ENCODE data around the gene DCLK2.

Gene DCLK2

DNA sequence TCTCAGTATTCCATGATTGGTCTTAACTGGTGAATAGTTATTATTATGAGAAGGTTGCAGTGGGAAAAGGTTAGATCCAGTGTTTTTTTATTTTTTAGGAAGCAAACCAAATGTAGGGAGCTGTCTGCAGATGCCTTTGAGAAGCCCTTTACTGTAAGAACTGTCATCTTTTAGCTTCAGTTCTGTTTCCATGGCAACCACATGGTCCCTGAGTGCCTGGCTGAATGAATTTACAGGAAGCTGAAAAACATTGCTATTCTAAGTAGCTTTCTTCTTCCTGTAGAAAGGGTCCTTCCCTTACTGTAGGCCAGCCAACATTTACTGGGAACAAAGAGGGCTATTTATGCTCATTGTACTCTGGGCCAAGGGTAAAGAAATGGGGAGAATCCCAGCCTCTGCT lies 103.3 kb downstream of the DCLK2 start:
- CTCF ChIA-PET = no interaction called here
- Histone ChIP-seq H3K27ac (ENCODE audit: extremely low read depth, low read depth, low read length) (no peak overlapping the region), H3K9me3 (ENCODE audit: control insufficient read depth, insufficient read depth, low read depth, low read length) (no peaks in the 10 kb centered on the region), H3K36me3 (ENCODE audit: control insufficient read depth in 2 of 2, insufficient read depth in 1 of 2, low read length in 2 of 2) (no peaks in the 10 kb centered on the region), H3K4me3 (ENCODE audit: low read depth, low read length) (no peak overlapping the region), H3K4me1 (ENCODE audit: control insufficient read depth, insufficient read depth, low read length) (no peaks in the 10 kb centered on the region)
- TF ChIP-seq, protein P1, sequence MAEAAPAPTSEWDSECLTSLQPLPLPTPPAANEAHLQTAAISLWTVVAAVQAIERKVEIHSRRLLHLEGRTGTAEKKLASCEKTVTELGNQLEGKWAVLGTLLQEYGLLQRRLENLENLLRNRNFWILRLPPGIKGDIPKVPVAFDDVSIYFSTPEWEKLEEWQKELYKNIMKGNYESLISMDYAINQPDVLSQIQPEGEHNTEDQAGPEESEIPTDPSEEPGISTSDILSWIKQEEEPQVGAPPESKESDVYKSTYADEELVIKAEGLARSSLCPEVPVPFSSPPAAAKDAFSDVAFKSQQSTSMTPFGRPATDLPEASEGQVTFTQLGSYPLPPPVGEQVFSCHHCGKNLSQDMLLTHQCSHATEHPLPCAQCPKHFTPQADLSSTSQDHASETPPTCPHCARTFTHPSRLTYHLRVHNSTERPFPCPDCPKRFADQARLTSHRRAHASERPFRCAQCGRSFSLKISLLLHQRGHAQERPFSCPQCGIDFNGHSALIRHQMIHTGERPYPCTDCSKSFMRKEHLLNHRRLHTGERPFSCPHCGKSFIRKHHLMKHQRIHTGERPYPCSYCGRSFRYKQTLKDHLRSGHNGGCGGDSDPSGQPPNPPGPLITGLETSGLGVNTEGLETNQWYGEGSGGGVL (tag by site-specific recombination; IDR thresholded peaks at IDR 0.05) = no peak
- no peak for TF ChIP-seq ZNF558 (tag by site-specific recombination; IDR thresholded peaks at IDR 0.05)
- TF ChIP-seq ZNF23 (tag by site-specific recombination; IDR thresholded peaks at IDR 0.05; ENCODE audit: borderline replicate concordance) = no peak
- TF ChIP-seq ZBTB7A (tag by site-specific recombination; IDR thresholded peaks at IDR 0.05; ENCODE audit: low read depth) = no peak
- TF ChIP-seq ZNF776 (tag by site-specific recombination; IDR thresholded peaks at IDR 0.05; ENCODE audit: borderline replicate concordance) = no peak
- no peak for TF ChIP-seq ZNF473 (tag by site-specific recombination; IDR thresholded peaks at IDR 0.05)
- TF ChIP-seq, protein P2, sequence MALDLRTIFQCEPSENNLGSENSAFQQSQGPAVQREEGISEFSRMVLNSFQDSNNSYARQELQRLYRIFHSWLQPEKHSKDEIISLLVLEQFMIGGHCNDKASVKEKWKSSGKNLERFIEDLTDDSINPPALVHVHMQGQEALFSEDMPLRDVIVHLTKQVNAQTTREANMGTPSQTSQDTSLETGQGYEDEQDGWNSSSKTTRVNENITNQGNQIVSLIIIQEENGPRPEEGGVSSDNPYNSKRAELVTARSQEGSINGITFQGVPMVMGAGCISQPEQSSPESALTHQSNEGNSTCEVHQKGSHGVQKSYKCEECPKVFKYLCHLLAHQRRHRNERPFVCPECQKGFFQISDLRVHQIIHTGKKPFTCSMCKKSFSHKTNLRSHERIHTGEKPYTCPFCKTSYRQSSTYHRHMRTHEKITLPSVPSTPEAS (tag by site-specific recombination; IDR thresholded peaks at IDR 0.05) = no peak
- TF ChIP-seq ZNF600 (tag by site-specific recombination; IDR thresholded peaks at IDR 0.05) = no peak
- no peak for TF ChIP-seq SETDB1 (IDR thresholded peaks at IDR 0.05; ENCODE audit: insufficient read length, low read length)
- TF ChIP-seq ZNF155 (tag by site-specific recombination; IDR thresholded peaks at IDR 0.05) = no peak
- POLR2A ChIA-PET = no interaction called here

GRCh38 chr4:150182794-150183193 lies 104.5 kb downstream of the DCLK2 start:
- no peaks in the 10 kb centered on the region for H3K4me1 ChIP-seq (ENCODE audit: control insufficient read depth, insufficient read depth, low read length)
- POLR2A ChIA-PET = no interaction called here
- CTCF ChIA-PET = no interaction called here
- TF ChIP-seq ZNF274 (IDR thresholded peaks at IDR 0.05; ENCODE audit: low read length) (no peak), ZNF274 (tag by site-specific recombination; IDR thresholded peaks at IDR 0.05; ENCODE audit: borderline replicate concordance) (no peak), ZNF391 (tag by site-specific recombination; IDR thresholded peaks at IDR 0.05; ENCODE audit: borderline replicate concordance, low read depth) (no peak), RBAK (tag by site-specific recombination; IDR thresholded peaks at IDR 0.05) (no peak), GLI4 (tag by site-specific recombination; IDR thresholded peaks at IDR 0.05) (no peak), PRDM1 (tag by site-specific recombination; IDR thresholded peaks at IDR 0.05) (no peak), ZBTB20 (tag by site-specific recombination; IDR thresholded peaks at IDR 0.05) (no peak), ZNF169 (tag by site-specific recombination; IDR thresholded peaks at IDR 0.05) (no peak), ZFP41 (tag by site-specific recombination; IDR thresholded peaks at IDR 0.05; ENCODE audit: borderline replicate concordance) (no peak), ZNF610 (tag by site-specific recombination; IDR thresholded peaks at IDR 0.05; ENCODE audit: borderline replicate concordance) (no peak), ZNF629 (tag by site-specific recombination; IDR thresholded peaks at IDR 0.05) (no peak), ZNF37A (tag by site-specific recombination; IDR thresholded peaks at IDR 0.05) (no peak)
- TF ChIP-seq, protein P3, sequence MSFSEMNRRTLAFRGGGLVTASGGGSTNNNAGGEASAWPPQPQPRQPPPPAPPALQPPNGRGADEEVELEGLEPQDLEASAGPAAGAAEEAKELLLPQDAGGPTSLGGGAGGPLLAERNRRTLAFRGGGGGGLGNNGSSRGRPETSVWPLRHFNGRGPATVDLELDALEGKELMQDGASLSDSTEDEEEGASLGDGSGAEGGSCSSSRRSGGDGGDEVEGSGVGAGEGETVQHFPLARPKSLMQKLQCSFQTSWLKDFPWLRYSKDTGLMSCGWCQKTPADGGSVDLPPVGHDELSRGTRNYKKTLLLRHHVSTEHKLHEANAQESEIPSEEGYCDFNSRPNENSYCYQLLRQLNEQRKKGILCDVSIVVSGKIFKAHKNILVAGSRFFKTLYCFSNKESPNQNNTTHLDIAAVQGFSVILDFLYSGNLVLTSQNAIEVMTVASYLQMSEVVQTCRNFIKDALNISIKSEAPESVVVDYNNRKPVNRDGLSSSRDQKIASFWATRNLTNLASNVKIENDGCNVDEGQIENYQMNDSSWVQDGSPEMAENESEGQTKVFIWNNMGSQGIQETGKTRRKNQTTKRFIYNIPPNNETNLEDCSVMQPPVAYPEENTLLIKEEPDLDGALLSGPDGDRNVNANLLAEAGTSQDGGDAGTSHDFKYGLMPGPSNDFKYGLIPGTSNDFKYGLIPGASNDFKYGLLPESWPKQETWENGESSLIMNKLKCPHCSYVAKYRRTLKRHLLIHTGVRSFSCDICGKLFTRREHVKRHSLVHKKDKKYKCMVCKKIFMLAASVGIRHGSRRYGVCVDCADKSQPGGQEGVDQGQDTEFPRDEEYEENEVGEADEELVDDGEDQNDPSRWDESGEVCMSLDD (tag by site-specific recombination; IDR thresholded peaks at IDR 0.05) = no peak
- TF ChIP-seq, protein P4, sequence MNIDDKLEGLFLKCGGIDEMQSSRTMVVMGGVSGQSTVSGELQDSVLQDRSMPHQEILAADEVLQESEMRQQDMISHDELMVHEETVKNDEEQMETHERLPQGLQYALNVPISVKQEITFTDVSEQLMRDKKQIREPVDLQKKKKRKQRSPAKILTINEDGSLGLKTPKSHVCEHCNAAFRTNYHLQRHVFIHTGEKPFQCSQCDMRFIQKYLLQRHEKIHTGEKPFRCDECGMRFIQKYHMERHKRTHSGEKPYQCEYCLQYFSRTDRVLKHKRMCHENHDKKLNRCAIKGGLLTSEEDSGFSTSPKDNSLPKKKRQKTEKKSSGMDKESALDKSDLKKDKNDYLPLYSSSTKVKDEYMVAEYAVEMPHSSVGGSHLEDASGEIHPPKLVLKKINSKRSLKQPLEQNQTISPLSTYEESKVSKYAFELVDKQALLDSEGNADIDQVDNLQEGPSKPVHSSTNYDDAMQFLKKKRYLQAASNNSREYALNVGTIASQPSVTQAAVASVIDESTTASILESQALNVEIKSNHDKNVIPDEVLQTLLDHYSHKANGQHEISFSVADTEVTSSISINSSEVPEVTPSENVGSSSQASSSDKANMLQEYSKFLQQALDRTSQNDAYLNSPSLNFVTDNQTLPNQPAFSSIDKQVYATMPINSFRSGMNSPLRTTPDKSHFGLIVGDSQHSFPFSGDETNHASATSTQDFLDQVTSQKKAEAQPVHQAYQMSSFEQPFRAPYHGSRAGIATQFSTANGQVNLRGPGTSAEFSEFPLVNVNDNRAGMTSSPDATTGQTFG (tag by site-specific recombination; IDR thresholded peaks at IDR 0.05; ENCODE audit: borderline replicate concordance) = no peak
- TF ChIP-seq, protein P5, sequence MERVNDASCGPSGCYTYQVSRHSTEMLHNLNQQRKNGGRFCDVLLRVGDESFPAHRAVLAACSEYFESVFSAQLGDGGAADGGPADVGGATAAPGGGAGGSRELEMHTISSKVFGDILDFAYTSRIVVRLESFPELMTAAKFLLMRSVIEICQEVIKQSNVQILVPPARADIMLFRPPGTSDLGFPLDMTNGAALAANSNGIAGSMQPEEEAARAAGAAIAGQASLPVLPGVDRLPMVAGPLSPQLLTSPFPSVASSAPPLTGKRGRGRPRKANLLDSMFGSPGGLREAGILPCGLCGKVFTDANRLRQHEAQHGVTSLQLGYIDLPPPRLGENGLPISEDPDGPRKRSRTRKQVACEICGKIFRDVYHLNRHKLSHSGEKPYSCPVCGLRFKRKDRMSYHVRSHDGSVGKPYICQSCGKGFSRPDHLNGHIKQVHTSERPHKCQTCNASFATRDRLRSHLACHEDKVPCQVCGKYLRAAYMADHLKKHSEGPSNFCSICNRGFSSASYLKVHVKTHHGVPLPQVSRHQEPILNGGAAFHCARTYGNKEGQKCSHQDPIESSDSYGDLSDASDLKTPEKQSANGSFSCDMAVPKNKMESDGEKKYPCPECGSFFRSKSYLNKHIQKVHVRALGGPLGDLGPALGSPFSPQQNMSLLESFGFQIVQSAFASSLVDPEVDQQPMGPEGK (tag by site-specific recombination; IDR thresholded peaks at IDR 0.05) = no peak
- TF ChIP-seq, protein P2 (tag by site-specific recombination; IDR thresholded peaks at IDR 0.05) = no peak

More at GRCh38 chr4:150182794-150183193, 104.5 kb downstream of the DCLK2 start:
- Histone ChIP-seq H3K27ac (ENCODE audit: extremely low read depth, low read depth, low read length) (no peak overlapping the region), H3K4me3 (ENCODE audit: low read depth, low read length) (no peak overlapping the region), H3K36me3 (ENCODE audit: control insufficient read depth in 2 of 2, insufficient read depth in 1 of 2, low read length in 2 of 2) (no peaks in the 10 kb centered on the region), H3K9me3 (ENCODE audit: control insufficient read depth, insufficient read depth, low read depth, low read length) (no peaks in the 10 kb centered on the region)
